HepG2 (cell line): Measurements from ENCODE around the gene COMP. TPM values are rescaled to one million over a fixed set of nuclear protein-coding genes. Genes with fewer than 3 reads are reported as not detected.
A peak's percentile ranks its signal among the peaks of the same experiment; 100 is the strongest.

Experiments used
- ASH2L ChIP-seq: fragments of 300-600, 200-600 bp; sonication (generic); IDR thresholded peaks from 2 replicates; pipeline ENCODE4 v1.7.0; 2017; ENCODE audit warnings: low read depth, mild to moderate bottlenecking, moderate library complexity, mixed read lengths, low read length; ENCODE audit not compliant: insufficient read length
- CEBPG ChIP-seq: IDR thresholded peaks from 2 replicates; pipeline ENCODE4 v1.6.1; 2016
- DNMT3B ChIP-seq: conservative IDR thresholded peaks from 2 replicates; pipeline ENCODE4 v1.6.1; 2016; ENCODE audit warnings: missing biosample characterization, control low read depth
- RARA ChIP-seq: IDR thresholded peaks from 2 replicates; pipeline ENCODE4 v1.6.1; 2016; ENCODE audit warnings: missing genetic modification reagents, missing compliant biosample characterization
- RARG ChIP-seq: sonication (generic); formaldehyde crosslinking; IDR thresholded peaks from 2 replicates; pipeline ENCODE4 v1.4.0; 2020; ENCODE audit warnings: low read depth, mild to moderate bottlenecking, missing genetic modification reagents
- SOX6 ChIP-seq, 2 experiments: fragments of 450-650 bp in 1 of 2; sonication (generic) in 1 of 2; formaldehyde crosslinking in 1 of 2; IDR thresholded peaks; 2 replicates each; pipeline versions ENCODE4 v1.4.0 to v1.6.1; 2017 to 2020; ENCODE audit warnings: antibody characterized with exemption in 1 of 2, mild to moderate bottlenecking in 1 of 2, missing genetic modification reagents in 1 of 2
- ZFP1 ChIP-seq: IDR thresholded peaks from 2 replicates; pipeline ENCODE4 v1.6.1; 2016
- ZNF619 ChIP-seq: sonication (generic); formaldehyde crosslinking; IDR thresholded peaks from 2 replicates; pipeline ENCODE4 v1.4.0; 2020; ENCODE audit warnings: mild to moderate bottlenecking, missing genetic modification reagents
- ZNF629 ChIP-seq: sonication (generic); formaldehyde crosslinking; conservative IDR thresholded peaks from 2 replicates; pipeline ENCODE4 v1.5.0; 2020; ENCODE audit warnings: missing genetic modification reagents
- polyA plus RNA-seq, 8 experiments: library from polyadenylated mRNA; depleted of rRNA in 3 of 8; stranded (reverse) in 7 of 8; unstranded in 1 of 8; fragments of >200 nt; fragmentation: Illumina TruSeq in 4 of 8; extraction: Trizol in 4 of 8; gene quantifications; 2 replicates each; pipeline versions ENCODE4 v1.2.1 to v1.2.3, GENCODE V29; 2011 to 2016; ENCODE audit warnings: low read depth in 4 of 8, missing spikeins in 1 of 8, mixed read lengths in 1 of 8; ENCODE audit not compliant: insufficient read depth in 1 of 8
- total RNA-seq, 5 experiments: library from RNA; depleted of rRNA; stranded (reverse); fragments of >200 nt; fragmentation: Illumina TruSeq; extraction: Trizol; gene quantifications; 2 replicates each; pipeline ENCODE4 v1.2.3, GENCODE V29; 2016; ENCODE audit warnings: low read depth in 1 of 5
- TF ChIP-seq, protein P1 (sequence below): sonication (generic); formaldehyde crosslinking; IDR thresholded peaks from 2 replicates; pipeline ENCODE4 v1.8.0; 2022; ENCODE audit warnings: missing genetic modification reagents, low read depth, mild to moderate bottlenecking, borderline replicate concordance
- TF ChIP-seq, protein P2 (sequence below): sonication (generic); formaldehyde crosslinking; conservative IDR thresholded peaks from 2 replicates; pipeline ENCODE4 v1.4.0; 2020; ENCODE audit warnings: mild to moderate bottlenecking, missing genetic modification reagents, moderate library complexity
- TF ChIP-seq, protein P3 (sequence below), 2 experiments: fragments of 450-650 bp in 1 of 2; sonication (generic) in 1 of 2; formaldehyde crosslinking; IDR thresholded peaks; 2 replicates each; pipeline versions ENCODE4 v1.5.0 to v1.8.0; 2020 to 2022; ENCODE audit warnings: mild to moderate bottlenecking in 1 of 2, missing genetic modification reagents in 1 of 2

COMP gene
- total and polyA plus RNA-seq, 2 of the 13 experiments (the other 11 are each of a cell fraction or from before 2014, with no cell fraction given), result 0.04 to 0.13 TPM

DNA sequence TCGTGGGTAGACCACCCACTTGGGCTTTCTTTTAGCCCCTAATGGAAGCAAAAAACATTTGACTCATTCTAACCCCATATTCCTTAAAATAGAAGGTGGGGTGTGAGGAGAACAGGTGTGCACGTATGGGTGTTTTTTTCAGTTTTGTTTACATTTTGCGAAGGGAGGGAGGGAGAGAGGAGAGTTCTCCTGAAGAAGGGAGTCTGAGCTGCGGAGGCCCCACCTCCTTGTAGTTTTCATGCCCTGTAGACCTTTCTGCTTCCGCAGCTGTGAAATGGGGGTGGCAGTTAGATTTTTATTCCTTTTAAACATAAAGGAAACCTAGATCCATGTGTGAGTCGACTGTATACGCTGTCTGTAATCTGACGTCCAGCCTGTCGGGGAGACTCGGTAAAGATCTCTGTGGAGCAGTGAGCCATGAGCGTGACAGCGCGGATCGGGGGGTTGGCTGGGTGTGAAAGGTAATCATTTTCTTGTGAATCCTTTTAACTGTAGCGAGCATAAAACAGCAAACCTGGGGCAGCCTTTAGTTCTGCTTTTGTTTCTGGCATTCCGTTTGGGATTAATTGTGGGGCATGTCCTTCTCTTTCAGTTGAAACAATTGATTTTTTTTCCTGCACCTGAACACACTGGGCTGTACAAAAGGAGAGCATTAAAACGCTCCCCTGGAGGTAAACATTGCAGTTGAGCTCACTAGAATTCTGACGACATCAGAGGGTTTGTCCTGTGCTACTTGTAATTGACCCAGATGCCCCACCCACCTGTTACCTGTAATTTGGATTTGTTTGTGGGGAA is 42.9 kb upstream of the COMP start (continued):
- TF ChIP-seq SOX6 (IDR thresholded peaks at IDR 0.05) (no peak), SOX6 (CRISPR knock-in tag; IDR thresholded peaks at IDR 0.05) (peak; percentile 89), ZNF629 (CRISPR knock-in tag) (peak; percentile 45; the same call in 1 of the 2 replicates), ZNF619 (CRISPR knock-in tag) (0 out of 2 replicates have a peak, but pooled peaks have one; percentile 32), ZFP1 (CRISPR knock-in tag) (no peak), RARA (CRISPR knock-in tag) (no peak), CEBPG (CRISPR knock-in tag) (peak; percentile 43; the same call in 1 of the 2 replicates), RARG (CRISPR knock-in tag) (no peak), DNMT3B (CRISPR knock-in tag) (no peak), ASH2L (peak; percentile 33)
- TF ChIP-seq, protein P1, sequence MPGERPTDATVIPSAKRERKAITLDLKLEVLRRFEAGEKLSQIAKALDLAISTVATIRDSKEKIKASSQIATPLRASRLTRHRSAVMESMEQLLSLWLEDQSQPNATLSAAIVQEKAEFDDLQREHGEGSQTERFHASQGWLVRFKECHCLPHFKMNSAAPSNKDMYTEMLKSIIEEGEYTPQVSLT (CRISPR knock-in tag), result no peak
- TF ChIP-seq, protein P2, sequence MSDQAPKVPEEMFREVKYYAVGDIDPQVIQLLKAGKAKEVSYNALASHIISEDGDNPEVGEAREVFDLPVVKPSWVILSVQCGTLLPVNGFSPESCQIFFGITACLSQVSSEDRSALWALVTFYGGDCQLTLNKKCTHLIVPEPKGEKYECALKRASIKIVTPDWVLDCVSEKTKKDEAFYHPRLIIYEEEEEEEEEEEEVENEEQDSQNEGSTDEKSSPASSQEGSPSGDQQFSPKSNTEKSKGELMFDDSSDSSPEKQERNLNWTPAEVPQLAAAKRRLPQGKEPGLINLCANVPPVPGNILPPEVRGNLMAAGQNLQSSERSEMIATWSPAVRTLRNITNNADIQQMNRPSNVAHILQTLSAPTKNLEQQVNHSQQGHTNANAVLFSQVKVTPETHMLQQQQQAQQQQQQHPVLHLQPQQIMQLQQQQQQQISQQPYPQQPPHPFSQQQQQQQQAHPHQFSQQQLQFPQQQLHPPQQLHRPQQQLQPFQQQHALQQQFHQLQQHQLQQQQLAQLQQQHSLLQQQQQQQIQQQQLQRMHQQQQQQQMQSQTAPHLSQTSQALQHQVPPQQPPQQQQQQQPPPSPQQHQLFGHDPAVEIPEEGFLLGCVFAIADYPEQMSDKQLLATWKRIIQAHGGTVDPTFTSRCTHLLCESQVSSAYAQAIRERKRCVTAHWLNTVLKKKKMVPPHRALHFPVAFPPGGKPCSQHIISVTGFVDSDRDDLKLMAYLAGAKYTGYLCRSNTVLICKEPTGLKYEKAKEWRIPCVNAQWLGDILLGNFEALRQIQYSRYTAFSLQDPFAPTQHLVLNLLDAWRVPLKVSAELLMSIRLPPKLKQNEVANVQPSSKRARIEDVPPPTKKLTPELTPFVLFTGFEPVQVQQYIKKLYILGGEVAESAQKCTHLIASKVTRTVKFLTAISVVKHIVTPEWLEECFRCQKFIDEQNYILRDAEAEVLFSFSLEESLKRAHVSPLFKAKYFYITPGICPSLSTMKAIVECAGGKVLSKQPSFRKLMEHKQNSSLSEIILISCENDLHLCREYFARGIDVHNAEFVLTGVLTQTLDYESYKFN (CRISPR knock-in tag), result 0 out of 2 replicates have a peak, but pooled peaks have one; percentile 28
- TF ChIP-seq, protein P3, sequence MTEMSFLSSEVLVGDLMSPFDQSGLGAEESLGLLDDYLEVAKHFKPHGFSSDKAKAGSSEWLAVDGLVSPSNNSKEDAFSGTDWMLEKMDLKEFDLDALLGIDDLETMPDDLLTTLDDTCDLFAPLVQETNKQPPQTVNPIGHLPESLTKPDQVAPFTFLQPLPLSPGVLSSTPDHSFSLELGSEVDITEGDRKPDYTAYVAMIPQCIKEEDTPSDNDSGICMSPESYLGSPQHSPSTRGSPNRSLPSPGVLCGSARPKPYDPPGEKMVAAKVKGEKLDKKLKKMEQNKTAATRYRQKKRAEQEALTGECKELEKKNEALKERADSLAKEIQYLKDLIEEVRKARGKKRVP (CRISPR knock-in tag; IDR thresholded peaks at IDR 0.05), result peak in 1 of 2 experiments; percentile 69; a peak in 2 of 4 replicates
